Measurements from ENCODE around the gene TMED6.
"Not testable (repeated sequence)": the region's sequence is repeated elsewhere in the genome, so short reads cannot be mapped to it uniquely, and the experiment has no call there.

GRCh38 chr16:69296771-69297170 is 54.8 kb downstream of the TMED6 start:
- TF ChIP-seq, protein P1, sequence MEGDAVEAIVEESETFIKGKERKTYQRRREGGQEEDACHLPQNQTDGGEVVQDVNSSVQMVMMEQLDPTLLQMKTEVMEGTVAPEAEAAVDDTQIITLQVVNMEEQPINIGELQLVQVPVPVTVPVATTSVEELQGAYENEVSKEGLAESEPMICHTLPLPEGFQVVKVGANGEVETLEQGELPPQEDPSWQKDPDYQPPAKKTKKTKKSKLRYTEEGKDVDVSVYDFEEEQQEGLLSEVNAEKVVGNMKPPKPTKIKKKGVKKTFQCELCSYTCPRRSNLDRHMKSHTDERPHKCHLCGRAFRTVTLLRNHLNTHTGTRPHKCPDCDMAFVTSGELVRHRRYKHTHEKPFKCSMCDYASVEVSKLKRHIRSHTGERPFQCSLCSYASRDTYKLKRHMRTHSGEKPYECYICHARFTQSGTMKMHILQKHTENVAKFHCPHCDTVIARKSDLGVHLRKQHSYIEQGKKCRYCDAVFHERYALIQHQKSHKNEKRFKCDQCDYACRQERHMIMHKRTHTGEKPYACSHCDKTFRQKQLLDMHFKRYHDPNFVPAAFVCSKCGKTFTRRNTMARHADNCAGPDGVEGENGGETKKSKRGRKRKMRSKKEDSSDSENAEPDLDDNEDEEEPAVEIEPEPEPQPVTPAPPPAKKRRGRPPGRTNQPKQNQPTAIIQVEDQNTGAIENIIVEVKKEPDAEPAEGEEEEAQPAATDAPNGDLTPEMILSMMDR (IDR thresholded peaks at IDR 0.05 in 2 of 3, conservative IDR thresholded peaks at IDR 0.05 in 1 of 3; ENCODE audit: borderline replicate concordance in 1 of 3, insufficient read depth in 1 of 3, low read depth in 2 of 3, low read length in 2 of 3) = not testable (repeated sequence)
- not testable (repeated sequence) for TF ChIP-seq ATF3 (IDR thresholded peaks at IDR 0.05); ZFX (IDR thresholded peaks at IDR 0.05); EZH2phosphoT487 (IDR thresholded peaks at IDR 0.05; ENCODE audit: borderline replicate concordance); POLR2A (IDR thresholded peaks at IDR 0.05; ENCODE audit: borderline replicate concordance, extremely low read depth, insufficient read depth, insufficient read length); RAD21 (IDR thresholded peaks at IDR 0.05; ENCODE audit: low read depth); EZH2 (IDR thresholded peaks at IDR 0.05); CBX3 (IDR thresholded peaks at IDR 0.05; ENCODE audit: low read depth); POLR2AphosphoS5 (IDR thresholded peaks at IDR 0.05; ENCODE audit: low read depth, low read length)
